ENCODE measurements around the gene OSTM1. TPM values are rescaled to one million over a fixed set of nuclear protein-coding genes. Genes with fewer than 3 reads are reported as not detected.

The OSTM1 gene
- total and polyA plus RNA-seq, 10 of the 15 experiments (the other 5 are each of a cell fraction or from before 2014, with no cell fraction given), result 3.0 to 17.1 (median 5.8) TPM

DNA sequence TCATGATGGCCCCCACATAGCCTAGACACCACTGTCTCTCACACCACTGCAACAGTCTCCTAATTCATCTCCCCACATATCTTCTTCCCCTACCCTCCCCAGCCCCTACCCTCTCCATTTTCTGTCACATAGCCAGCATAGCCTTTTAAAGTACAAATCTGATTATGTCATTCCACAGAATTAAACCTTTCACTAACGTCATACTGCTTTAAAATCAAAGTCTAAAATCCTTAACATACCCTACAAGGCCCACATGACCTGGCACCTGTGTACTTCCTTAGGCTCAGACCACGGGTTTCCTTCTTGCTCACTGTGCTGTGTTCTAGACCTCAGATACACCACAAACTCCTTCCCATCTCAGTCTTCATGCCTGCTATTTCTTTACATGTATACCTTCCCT is 5.9 kb downstream of the OSTM1 start:
- intact Hi-C loops (cut with micrococcal nuclease; ENCODE audit: unreplicated experiment), result no loop called here

GRCh38 chr6:108068182-108068581 is 6.4 kb downstream of the OSTM1 start:
- peaks cover 3% of the 10 kb centered on the region; the same call in 1 of the 2 replicates for H3K4me1 ChIP-seq (ENCODE audit: control insufficient read depth, insufficient read depth, low read length)
- H4K20me1 ChIP-seq (ENCODE audit: control insufficient read depth, insufficient read depth), result no peaks in the 10 kb centered on the region
- H3K9me3 ChIP-seq (replicated peaks; ENCODE audit: control insufficient read depth, insufficient read depth, low read length), result no peaks in the 10 kb centered on the region
- ChIA-PET POLR2A (no interaction called here), RAD21 (ENCODE audit: unreplicated experiment) (no interaction called here), SMC1A (ENCODE audit: uncharacterized antibody, unreplicated experiment) (no interaction called here), CTCF (interaction anchor here (1.3 kb wide), 1 partner anchor 19 kb away, joined by 4 read pairs; no protein-coding TSS in a partner anchor)
- H3K27ac ChIP-seq (ENCODE audit: control insufficient read depth, insufficient read depth), result no peak overlapping the region
- intact Hi-C loops (cut with micrococcal nuclease; ENCODE audit: unreplicated experiment) (no loop called here), in situ Hi-C loops (cut with MboI) (no loop called here)
- WGBS (ENCODE audit: insufficient coverage, insufficient replicate concordance, low lambda C conversion rate, missing lambda C conversion rate), result 97% methylated on average over 3 of the region's 3 CpGs
- no TSS peak for BruUV-seq (replicated peaks)
- H3K4me3 ChIP-seq, result no peak overlapping the region
- H3K27me3 ChIP-seq (replicated peaks in 1 of 2; ENCODE audit: control insufficient read depth in 2 of 2, insufficient read depth in 2 of 2, low read length in 1 of 2), result no peaks in the 10 kb centered on the region
- FAIRE-seq, result no peak
- no peak overlapping the region for H3K4me2 ChIP-seq (ENCODE audit: control insufficient read depth, insufficient read depth)
- no peak overlapping the region for H3K9ac ChIP-seq (ENCODE audit: control insufficient read depth, insufficient read depth, low read length)
- no peaks in the 10 kb centered on the region for H3K79me2 ChIP-seq (ENCODE audit: control insufficient read depth, insufficient read depth, low read length)
- no peak for ATAC-seq
- H3K36me3 ChIP-seq (ENCODE audit: control insufficient read depth in 2 of 2, insufficient read depth in 2 of 2, low read length in 1 of 2), result no peaks in the 10 kb centered on the region
- no peak for DNase-seq (ENCODE audit: low read depth, low spot score)
- H2AFZ ChIP-seq (ENCODE audit: control insufficient read depth, low read depth, low read length), result no peak overlapping the region
- TF ChIP-seq MAX (IDR thresholded peaks at IDR 0.05; ENCODE audit: low read depth, low read length), result no peak
- TF ChIP-seq, protein P1, sequence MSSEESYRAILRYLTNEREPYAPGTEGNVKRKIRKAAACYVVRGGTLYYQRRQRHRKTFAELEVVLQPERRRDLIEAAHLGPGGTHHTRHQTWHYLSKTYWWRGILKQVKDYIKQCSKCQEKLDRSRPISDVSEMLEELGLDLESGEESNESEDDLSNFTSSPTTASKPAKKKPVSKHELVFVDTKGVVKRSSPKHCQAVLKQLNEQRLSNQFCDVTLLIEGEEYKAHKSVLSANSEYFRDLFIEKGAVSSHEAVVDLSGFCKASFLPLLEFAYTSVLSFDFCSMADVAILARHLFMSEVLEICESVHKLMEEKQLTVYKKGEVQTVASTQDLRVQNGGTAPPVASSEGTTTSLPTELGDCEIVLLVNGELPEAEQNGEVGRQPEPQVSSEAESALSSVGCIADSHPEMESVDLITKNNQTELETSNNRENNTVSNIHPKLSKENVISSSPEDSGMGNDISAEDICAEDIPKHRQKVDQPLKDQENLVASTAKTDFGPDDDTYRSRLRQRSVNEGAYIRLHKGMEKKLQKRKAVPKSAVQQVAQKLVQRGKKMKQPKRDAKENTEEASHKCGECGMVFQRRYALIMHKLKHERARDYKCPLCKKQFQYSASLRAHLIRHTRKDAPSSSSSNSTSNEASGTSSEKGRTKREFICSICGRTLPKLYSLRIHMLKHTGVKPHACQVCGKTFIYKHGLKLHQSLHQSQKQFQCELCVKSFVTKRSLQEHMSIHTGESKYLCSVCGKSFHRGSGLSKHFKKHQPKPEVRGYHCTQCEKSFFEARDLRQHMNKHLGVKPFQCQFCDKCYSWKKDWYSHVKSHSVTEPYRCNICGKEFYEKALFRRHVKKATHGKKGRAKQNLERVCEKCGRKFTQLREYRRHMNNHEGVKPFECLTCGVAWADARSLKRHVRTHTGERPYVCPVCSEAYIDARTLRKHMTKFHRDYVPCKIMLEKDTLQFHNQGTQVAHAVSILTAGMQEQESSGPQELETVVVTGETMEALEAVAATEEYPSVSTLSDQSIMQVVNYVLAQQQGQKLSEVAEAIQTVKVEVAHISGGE (CRISPR knock-in tag; IDR thresholded peaks at IDR 0.05), result no peak
- TF ChIP-seq FOXM1 (IDR thresholded peaks at IDR 0.05; ENCODE audit: low read depth, low read length), result no peak
- TF ChIP-seq GATAD2B (conservative IDR thresholded peaks at IDR 0.05; ENCODE audit: low read depth), result no peak
- TF ChIP-seq IRF5 (IDR thresholded peaks at IDR 0.05; ENCODE audit: borderline replicate concordance), result no peak
- TF ChIP-seq CBFB (IDR thresholded peaks at IDR 0.05; ENCODE audit: low read depth), result no peak
- TF ChIP-seq NRF1 (conservative IDR thresholded peaks at IDR 0.05; ENCODE audit: low read depth, low read length), result no peak
- no peak for TF ChIP-seq EZH2 (IDR thresholded peaks at IDR 0.05; ENCODE audit: borderline replicate concordance, control insufficient read depth, low read depth, low read length)

More for the DNA sequence above, 5.9 kb downstream of the OSTM1 start:
- peak; percentile 9 for DNase-seq (ENCODE audit: low read depth, low spot score)
- FAIRE-seq, result no peak
- no peaks in the 10 kb centered on the region for H4K20me1 ChIP-seq (ENCODE audit: control insufficient read depth, insufficient read depth)
- peaks cover 3% of the 10 kb centered on the region; the same call in 1 of the 2 replicates for H3K4me1 ChIP-seq (ENCODE audit: control insufficient read depth, insufficient read depth, low read length)
- ChIA-PET RAD21 (ENCODE audit: unreplicated experiment) (no interaction called here), POLR2A (no interaction called here), SMC1A (ENCODE audit: uncharacterized antibody, unreplicated experiment) (no interaction called here), CTCF (no interaction called here)
- no peaks in the 10 kb centered on the region for H3K27me3 ChIP-seq (replicated peaks in 1 of 2; ENCODE audit: control insufficient read depth in 2 of 2, insufficient read depth in 2 of 2, low read length in 1 of 2)
- H3K79me2 ChIP-seq (ENCODE audit: control insufficient read depth, insufficient read depth, low read length), result no peaks in the 10 kb centered on the region
- no TSS peak for BruUV-seq (replicated peaks)
- no peak overlapping the region for H3K4me2 ChIP-seq (ENCODE audit: control insufficient read depth, insufficient read depth)
- H3K9me3 ChIP-seq (replicated peaks; ENCODE audit: control insufficient read depth, insufficient read depth, low read length), result no peaks in the 10 kb centered on the region
- no peaks in the 10 kb centered on the region for H3K36me3 ChIP-seq (ENCODE audit: control insufficient read depth in 2 of 2, insufficient read depth in 2 of 2, low read length in 1 of 2)
- H3K4me3 ChIP-seq, result no peak overlapping the region
- ATAC-seq, result peak; percentile 94
- H3K27ac ChIP-seq (ENCODE audit: control insufficient read depth, insufficient read depth), result no peak overlapping the region
- WGBS (ENCODE audit: insufficient coverage, insufficient replicate concordance, low lambda C conversion rate, missing lambda C conversion rate), result 27% methylated on average over 2 of the region's 2 CpGs
- TF ChIP-seq CREB1 (IDR thresholded peaks at IDR 0.05; ENCODE audit: low read depth), result 0 out of 2 replicates have a peak, but pooled peaks have one; percentile 20
- TF ChIP-seq KLF5 (IDR thresholded peaks at IDR 0.05; ENCODE audit: partially characterized antibody), result no peak
- no peak for TF ChIP-seq CBFB (IDR thresholded peaks at IDR 0.05; ENCODE audit: low read depth)
- no peak for TF ChIP-seq MEF2A (IDR thresholded peaks at IDR 0.05; ENCODE audit: insufficient read depth, low read depth, low read length)
- no peak for TF ChIP-seq RB1 (IDR thresholded peaks at IDR 0.05; ENCODE audit: borderline replicate concordance)
- TF ChIP-seq YBX1 (IDR thresholded peaks at IDR 0.05), result no peak
- TF ChIP-seq ETV6 (conservative IDR thresholded peaks at IDR 0.05 in 1 of 2, IDR thresholded peaks at IDR 0.05 in 1 of 2; ENCODE audit: borderline replicate concordance in 1 of 2, low read depth in 1 of 2), result no peak
- peak; percentile 61 for TF ChIP-seq RUNX3 (IDR thresholded peaks at IDR 0.05; ENCODE audit: low read length)
- no peak for TF ChIP-seq EGR1 (IDR thresholded peaks at IDR 0.05; ENCODE audit: borderline replicate concordance in 1 of 2, low read depth in 2 of 2, low read length in 2 of 2)
- peak; percentile 49; the same call in 1 of the 2 replicates for TF ChIP-seq ATF7 (IDR thresholded peaks at IDR 0.05; ENCODE audit: low read depth)
- no peak for TF ChIP-seq MYB (IDR thresholded peaks at IDR 0.05; ENCODE audit: borderline replicate concordance, low read depth, low read length)
- peak; percentile 44; the same call in 1 of the 2 replicates for TF ChIP-seq RAD51 (IDR thresholded peaks at IDR 0.05)
- no peak overlapping the region for H2AFZ ChIP-seq (ENCODE audit: control insufficient read depth, low read depth, low read length)
- in situ Hi-C loops (cut with MboI), result no loop called here
- H3K9ac ChIP-seq (ENCODE audit: control insufficient read depth, insufficient read depth, low read length), result no peak overlapping the region
